Kidney (tissue), 14 donors: ENCODE measurements around the gene MDM2. TPM values are rescaled to one million over a fixed set of nuclear protein-coding genes. Genes with fewer than 3 reads are reported as not detected.
"Not testable (repeated sequence)": the region's sequence is repeated elsewhere in the genome, so short reads cannot be mapped to it uniquely, and the experiment has no call there.

Experiments used
- DNase-seq, 5 donors: peaks; one replicate each; pipeline ENCODE4 v3.0.0-alpha.2; 2013 to 2020
- FAIRE-seq: peaks from 2 replicates; lab custom pipeline; 2012; peaks lifted over from hg19 to GRCh38; lab: Jason Lieb, UNC
- H3K27ac ChIP-seq, 2 donors: one replicate each; pipeline ENCODE4 v1.7.0; 2013; ENCODE audit warnings: low read depth in 2 of 2, low read length in 2 of 2, inconsistent platforms in 1 of 2
- H3K27me3 ChIP-seq: one replicate; pipeline ENCODE4 v1.7.1; 2013; ENCODE audit warnings: low read length, inconsistent platforms; ENCODE audit not compliant: control insufficient read depth, insufficient read depth
- H3K36me3 ChIP-seq, 3 donors: one replicate each; pipeline versions ENCODE4 v1.7.0 to v1.7.1; 2013; ENCODE audit warnings: low read length in 3 of 3, control low read depth in 1 of 3, inconsistent platforms in 1 of 3; ENCODE audit not compliant: insufficient read depth in 3 of 3, control insufficient read depth in 2 of 3
- H3K4me1 ChIP-seq, 3 donors: one replicate each; pipeline versions ENCODE4 v1.7.0 to v1.7.1; 2013; ENCODE audit warnings: low read length in 3 of 3, inconsistent platforms in 1 of 3, low read depth in 1 of 3; ENCODE audit not compliant: control insufficient read depth in 2 of 3, insufficient read depth in 2 of 3
- H3K4me3 ChIP-seq, 3 donors: one replicate each; pipeline versions ENCODE4 v1.7.0 to v1.8.1; 2013; ENCODE audit warnings: low read length in 3 of 3, control low read depth in 1 of 3, inconsistent platforms in 1 of 3
- H3K9ac ChIP-seq, 3 donors: one replicate each; pipeline versions ENCODE4 v1.7.0 to v1.7.1; 2013; ENCODE audit warnings: low read length in 3 of 3, control low read depth in 1 of 3, inconsistent platforms in 1 of 3
- H3K9me3 ChIP-seq, 3 donors: one replicate each; pipeline versions ENCODE4 v1.7.0 to v1.7.1; 2013; ENCODE audit warnings: low read length in 3 of 3, control low read depth in 1 of 3, inconsistent platforms in 1 of 3; ENCODE audit not compliant: control insufficient read depth in 2 of 3, insufficient read depth in 1 of 3
- CTCF ChIP-seq: IDR thresholded peaks from 3 replicates; pipeline ENCODE4 v1.5.1; 2012; ENCODE audit warnings: mild to moderate bottlenecking, moderate library complexity, borderline replicate concordance; ENCODE audit not compliant: insufficient read depth; ENCODE audit errors: extremely low read depth
- intact Hi-C: fragments of 100-400 bp; cut with DNase I; formaldehyde crosslinking; loops from one replicate; pipeline ENCODE4 v1.11.1; 2022
- polyA plus RNA-seq: library from polyadenylated mRNA; stranded (reverse); fragments of 350-450 nt; fragmentation: Illumina TruSeq; extraction: RNeasy Lipid Tissue Mini Kit (QIAGEN cat#74804); gene quantifications from one replicate; pipeline ENCODE4 v1.2.3, GENCODE V29; 2014; ENCODE audit warnings: low read depth, low replicate concordance; ENCODE audit not compliant: insufficient read depth
- total RNA-seq: library from RNA; stranded (reverse); fragmentation: NEBNext Ultra II Directional; extraction: Animal tissue kit (Norgen Biotek cat#: 25700); gene quantifications from one replicate; pipeline ENCODE4 v1.2.1, GENCODE V29; 2021
- donor health status: control.
- donor health status: control.
- donor health status: control.
- donor health status: control.
- donor health status: control.
- donor health status: DM: yes; HTN: yes; CAD: no.
- donor health status: Normal renal cell carcinoma (clear cell type).

MDM2 gene
- total and polyA plus RNA-seq, 2 donors from 2014 or later, result 38.5 to 103 TPM

DNA sequence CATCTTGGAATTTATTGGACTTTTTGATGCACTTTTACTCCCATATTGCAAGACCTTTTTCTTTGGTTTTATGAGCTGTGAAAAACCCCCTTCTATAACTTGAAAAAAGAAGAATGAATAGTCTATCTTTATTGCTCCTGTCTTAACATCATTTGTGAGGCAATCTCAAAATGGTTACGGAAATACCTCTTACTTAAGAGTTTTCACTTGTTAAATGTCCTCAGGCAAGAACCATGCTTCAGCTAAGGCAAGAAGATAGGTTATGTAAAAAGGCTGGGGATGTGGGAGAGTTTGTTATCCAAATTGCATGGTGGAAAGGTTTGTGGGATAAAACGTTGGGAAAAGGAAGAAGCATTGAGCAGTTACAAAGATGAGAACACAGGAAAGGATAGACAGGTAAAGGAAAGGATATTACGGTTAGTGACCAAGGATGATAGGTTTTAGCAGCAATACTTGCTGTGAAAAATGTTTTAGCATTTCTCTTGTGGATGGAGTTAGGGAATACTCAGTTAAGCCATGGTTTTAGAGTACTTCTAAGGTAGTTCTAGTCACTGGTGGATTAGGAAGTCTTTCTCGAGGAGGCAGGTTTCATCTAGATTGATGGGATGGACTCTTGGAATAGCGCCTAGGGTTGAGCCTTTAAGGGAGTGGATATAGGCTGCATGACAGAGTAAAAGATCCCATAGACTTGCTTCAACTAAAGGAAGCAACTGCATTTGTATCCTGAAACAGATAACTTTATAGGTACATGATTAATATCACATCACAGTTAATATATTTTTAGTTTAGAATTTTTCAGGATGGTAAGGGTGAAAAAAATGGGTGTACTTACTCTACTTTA lies 30.3 kb downstream of the MDM2 start:
- intact Hi-C loops, result no loop called here
- Histone ChIP-seq H3K9ac (no peak overlapping the region), H3K4me3 (no peak overlapping the region), H3K4me1 (no peaks in the 10 kb centered on the region), H3K27ac (no peak overlapping the region), H3K9me3 (no peaks in the 10 kb centered on the region), H3K27me3 (no peaks in the 10 kb centered on the region), H3K36me3 (peaks cover 13 to 31% (median 14%) of the 10 kb centered on the region in 3 donors)
- TF ChIP-seq CTCF, result no peak
- DNase-seq (no peak), FAIRE-seq (no peak)

DNA sequence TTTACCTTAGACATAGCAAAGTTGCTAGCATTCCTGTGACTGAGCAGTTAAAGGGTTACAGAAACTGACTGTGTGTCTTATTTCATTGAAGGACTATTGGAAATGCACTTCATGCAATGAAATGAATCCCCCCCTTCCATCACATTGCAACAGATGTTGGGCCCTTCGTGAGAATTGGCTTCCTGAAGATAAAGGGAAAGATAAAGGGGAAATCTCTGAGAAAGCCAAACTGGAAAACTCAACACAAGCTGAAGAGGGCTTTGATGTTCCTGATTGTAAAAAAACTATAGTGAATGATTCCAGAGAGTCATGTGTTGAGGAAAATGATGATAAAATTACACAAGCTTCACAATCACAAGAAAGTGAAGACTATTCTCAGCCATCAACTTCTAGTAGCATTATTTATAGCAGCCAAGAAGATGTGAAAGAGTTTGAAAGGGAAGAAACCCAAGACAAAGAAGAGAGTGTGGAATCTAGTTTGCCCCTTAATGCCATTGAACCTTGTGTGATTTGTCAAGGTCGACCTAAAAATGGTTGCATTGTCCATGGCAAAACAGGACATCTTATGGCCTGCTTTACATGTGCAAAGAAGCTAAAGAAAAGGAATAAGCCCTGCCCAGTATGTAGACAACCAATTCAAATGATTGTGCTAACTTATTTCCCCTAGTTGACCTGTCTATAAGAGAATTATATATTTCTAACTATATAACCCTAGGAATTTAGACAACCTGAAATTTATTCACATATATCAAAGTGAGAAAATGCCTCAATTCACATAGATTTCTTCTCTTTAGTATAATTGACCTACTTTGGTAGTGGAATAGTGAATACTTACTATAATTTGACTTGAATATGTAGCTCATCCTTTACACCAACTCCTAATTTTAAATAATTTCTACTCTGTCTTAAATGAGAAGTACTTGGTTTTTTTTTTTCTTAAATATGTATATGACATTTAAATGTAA lies 31.5 kb downstream of the MDM2 start:
- no peak for FAIRE-seq
- H3K4me3 ChIP-seq, result no peak overlapping the region
- H3K27ac ChIP-seq, result peak overlapping the region in 1 of 2 donors; percentile 37
- no peaks in the 10 kb centered on the region for H3K4me1 ChIP-seq
- no peak for DNase-seq
- H3K9me3 ChIP-seq, result no peaks in the 10 kb centered on the region
- intact Hi-C loops, result no loop called here
- no peak for TF ChIP-seq CTCF
- H3K36me3 ChIP-seq, result peaks cover 13 to 34% (median 14%) of the 10 kb centered on the region in 3 donors
- no peaks in the 10 kb centered on the region for H3K27me3 ChIP-seq
- no peak overlapping the region for H3K9ac ChIP-seq

GRCh38 chr12:68841175-68841574 lies 33.2 kb downstream of the MDM2 start:
- peaks cover 12 to 27% (median 13%) of the 10 kb centered on the region in 3 donors for H3K36me3 ChIP-seq

DNA sequence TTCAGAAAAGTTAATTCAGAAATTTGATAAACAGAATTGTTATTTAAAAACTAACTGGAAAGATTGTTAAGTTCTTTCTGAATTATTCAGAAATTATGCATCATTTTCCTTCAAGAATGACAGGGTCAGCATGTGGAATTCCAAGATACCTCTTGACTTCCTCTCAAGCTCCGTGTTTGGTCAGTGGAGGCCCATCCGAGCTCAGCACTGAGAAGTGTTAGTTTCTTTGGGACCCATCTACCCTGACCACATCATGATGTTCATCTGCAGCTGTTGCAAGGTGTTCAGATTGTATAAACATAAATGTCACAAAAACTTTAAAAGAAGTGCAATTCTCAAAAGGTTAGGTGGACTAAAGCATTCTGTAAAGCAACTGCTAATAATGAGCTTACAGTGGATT lies 33.7 kb downstream of the MDM2 start:
- FAIRE-seq (no peak), DNase-seq (no peak)
- H3K36me3 ChIP-seq, result peaks cover 9 to 27% (median 10%) of the 10 kb centered on the region in 3 donors
- intact Hi-C loops, result no loop called here
- TF ChIP-seq CTCF, result no peak
- H3K9me3 ChIP-seq, result no peaks in the 10 kb centered on the region
- no peaks in the 10 kb centered on the region for H3K4me1 ChIP-seq
- no peaks in the 10 kb centered on the region for H3K27me3 ChIP-seq
- no peak overlapping the region for H3K27ac ChIP-seq
- H3K9ac ChIP-seq, result no peak overlapping the region
- no peak overlapping the region for H3K4me3 ChIP-seq

More at GRCh38 chr12:68841175-68841574, 33.2 kb downstream of the MDM2 start:
- H3K9ac ChIP-seq, H3K4me1 ChIP-seq, H3K27ac ChIP-seq, H3K9me3 ChIP-seq, H3K27me3 ChIP-seq, intact Hi-C loops, H3K4me3 ChIP-seq, FAIRE-seq, DNase-seq: not testable (repeated sequence)
